Measurements from ENCODE around the gene SEMA5B. TPM values are rescaled to one million over a fixed set of nuclear protein-coding genes. Genes with fewer than 3 reads are reported as not detected.

Gene SEMA5B
- total and polyA plus RNA-seq, 8 donors = 0.61 to 9.0 (median 6.4) TPM

DNA sequence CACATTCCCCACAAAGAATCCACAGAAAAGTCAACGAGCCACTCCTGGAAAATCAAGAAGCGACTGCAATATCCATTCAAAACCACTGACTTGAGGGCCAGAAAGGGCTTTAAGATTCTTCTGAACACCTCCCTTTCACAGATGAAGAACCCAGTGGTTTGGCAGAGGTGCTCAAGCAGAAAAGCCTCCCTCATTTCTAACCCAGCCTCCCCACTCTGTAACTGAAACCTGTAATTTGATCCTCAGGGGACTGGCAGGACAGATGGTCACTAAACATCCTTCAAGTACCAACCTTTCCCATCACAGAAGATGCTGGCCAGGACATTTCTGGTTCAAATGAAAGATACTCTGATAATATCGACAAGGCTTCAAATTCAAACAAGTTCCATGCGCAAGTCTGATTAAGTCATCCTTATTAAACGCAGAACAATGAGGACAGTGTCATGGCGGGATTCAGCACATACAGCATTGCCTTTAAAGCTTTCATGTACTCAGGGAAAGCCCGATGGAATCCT lies 5.5 kb downstream of the SEMA5B start:
- no peak for DNase-seq
- Histone ChIP-seq H3K27me3 (peaks cover 19 to 42% of the 10 kb centered on the region in 2 donors), H3K4me1 (peaks cover 10 to 11% of the 10 kb centered on the region in 2 donors), H3K27ac (no peak overlapping the region), H3K9me3 (no peaks in the 10 kb centered on the region), H3K36me3 (no peaks in the 10 kb centered on the region), H3K4me3 (no peak overlapping the region)
- ATAC-seq = no peak
- TF ChIP-seq CTCF (IDR thresholded peaks at IDR 0.05) = no peak
- intact Hi-C loops (cut with DNase I) = loop anchor here in 1 of 2 donors (10.0 kb wide), 1 partner anchor 77 kb away; no protein-coding TSS in a partner anchor

DNA sequence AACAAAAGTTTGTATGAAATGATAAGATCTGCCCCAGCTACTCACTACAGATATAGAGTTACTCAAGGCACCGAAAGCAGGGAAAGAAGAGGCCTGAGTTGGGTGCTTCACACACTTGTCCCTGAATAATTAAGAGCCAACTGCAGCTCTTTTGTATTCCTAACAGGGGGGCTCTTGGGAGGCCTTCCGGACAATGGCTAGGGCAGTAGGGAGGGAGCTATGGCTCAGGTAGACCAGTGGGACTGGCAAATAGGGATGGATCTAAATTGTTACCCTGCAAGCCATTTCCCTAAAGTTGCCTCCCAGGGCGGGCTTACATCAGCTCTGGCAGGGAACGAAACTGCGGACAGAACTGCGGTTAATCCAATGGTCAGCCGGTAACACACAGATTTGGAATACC lies 6.2 kb downstream of the SEMA5B start:
- intact Hi-C loops (cut with DNase I) = loop anchor here in 1 of 2 donors (10.0 kb wide), 1 partner anchor 77 kb away; no protein-coding TSS in a partner anchor
- no peaks in the 10 kb centered on the region for H3K9me3 ChIP-seq
- ATAC-seq = no peak
- peaks cover 12 to 35% of the 10 kb centered on the region in 2 donors for H3K27me3 ChIP-seq
- DNase-seq = no peak
- H3K27ac ChIP-seq = no peak overlapping the region
- no peaks in the 10 kb centered on the region for H3K36me3 ChIP-seq
- TF ChIP-seq CTCF (IDR thresholded peaks at IDR 0.05) = no peak
- no peak overlapping the region for H3K4me3 ChIP-seq
- H3K4me1 ChIP-seq = peaks cover 4% of the 10 kb centered on the region in 2 donors

DNA sequence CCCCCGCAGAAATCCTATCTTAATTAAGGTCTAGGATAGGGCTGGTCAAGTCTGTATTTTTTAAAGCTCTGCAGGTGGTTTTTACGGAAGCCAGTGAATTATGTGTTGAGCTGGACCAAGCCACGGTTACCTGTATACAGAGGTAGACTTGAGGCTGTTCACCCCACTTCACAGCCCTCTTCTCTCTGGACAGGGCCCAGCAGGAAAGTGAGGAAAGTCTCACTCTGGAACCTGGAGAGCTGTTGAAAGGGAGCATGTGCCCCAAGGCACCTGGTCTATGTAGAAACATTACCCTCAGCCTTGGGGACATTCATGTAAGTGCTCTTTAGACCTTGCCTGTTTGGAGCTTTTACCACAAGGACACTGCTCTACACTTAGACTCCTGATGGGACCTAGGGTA lies 6.9 kb downstream of the SEMA5B start:
- TF ChIP-seq CTCF (IDR thresholded peaks at IDR 0.05) = no peak

DNA sequence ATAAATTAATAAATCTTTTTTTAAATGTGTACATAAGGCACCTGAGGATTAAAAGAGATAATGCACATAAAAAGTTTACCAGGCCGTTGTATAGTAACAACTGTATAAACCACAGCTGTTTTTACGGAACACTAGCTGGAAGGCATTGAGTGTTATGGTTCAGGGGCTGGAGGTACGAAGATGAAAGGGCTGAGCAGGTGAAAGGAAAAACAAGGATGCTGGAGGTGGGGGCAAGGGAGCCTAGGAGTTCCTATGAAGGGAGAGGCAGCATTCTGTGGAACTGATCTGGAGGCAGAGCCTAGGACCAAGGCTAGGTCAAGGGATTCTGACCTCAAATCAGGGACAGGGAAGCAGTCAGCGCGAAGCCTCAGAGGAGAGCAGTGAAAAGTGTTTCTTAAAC lies 8.0 kb downstream of the SEMA5B start:
- Histone ChIP-seq H3K36me3 (no peaks in the 10 kb centered on the region), H3K4me3 (no peak overlapping the region), H3K27ac (no peak overlapping the region), H3K27me3 (peaks cover 0 to 17% of the 10 kb centered on the region in 2 donors), H3K9me3 (no peaks in the 10 kb centered on the region), H3K4me1 (no peaks in the 10 kb centered on the region)
- no peak for TF ChIP-seq CTCF (IDR thresholded peaks at IDR 0.05)
- DNase-seq (no peak), ATAC-seq (no peak)
- intact Hi-C loops (cut with DNase I) = no loop called here

More for the DNA sequence above, 6.9 kb downstream of the SEMA5B start:
- ATAC-seq (peak; percentile 95), DNase-seq (peak in 1 of 4 donors; percentile 52)
- Histone ChIP-seq H3K27ac (no peak overlapping the region), H3K27me3 (peaks cover 6 to 28% of the 10 kb centered on the region in 2 donors), H3K9me3 (no peaks in the 10 kb centered on the region), H3K4me1 (no peaks in the 10 kb centered on the region), H3K36me3 (no peaks in the 10 kb centered on the region), H3K4me3 (no peak overlapping the region)
- intact Hi-C loops (cut with DNase I) = loop anchor here in 1 of 2 donors (10.0 kb wide), 1 partner anchor 76 kb away; no protein-coding TSS in a partner anchor

DNA sequence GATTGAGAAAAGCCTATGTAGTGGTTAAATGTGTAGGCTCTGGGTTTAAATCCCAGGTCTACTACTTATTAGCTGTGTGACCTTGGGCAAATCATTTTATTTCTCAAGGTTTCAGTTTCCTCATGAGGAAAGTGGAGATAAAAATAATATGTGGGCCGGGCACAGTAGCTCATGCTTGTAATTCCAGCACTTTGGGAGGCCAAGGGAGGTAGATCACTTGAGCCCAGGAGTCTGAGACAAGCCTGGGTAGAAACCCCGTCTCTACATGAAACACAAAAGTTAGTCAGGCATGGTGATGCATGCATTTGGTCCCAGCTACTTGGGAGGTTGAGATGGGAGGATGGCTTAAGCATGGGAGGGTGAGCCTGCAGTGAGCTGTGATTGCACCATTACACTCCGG lies 8.4 kb downstream of the SEMA5B start:
- peaks cover 0 to 13% of the 10 kb centered on the region in 2 donors for H3K27me3 ChIP-seq
- no peaks in the 10 kb centered on the region for H3K4me1 ChIP-seq
- no peaks in the 10 kb centered on the region for H3K9me3 ChIP-seq
- no peak for DNase-seq
- H3K4me3 ChIP-seq = no peak overlapping the region
- no peaks in the 10 kb centered on the region for H3K36me3 ChIP-seq
- TF ChIP-seq CTCF (IDR thresholded peaks at IDR 0.05) = no peak
- intact Hi-C loops (cut with DNase I) = no loop called here
- H3K27ac ChIP-seq = no peak overlapping the region
- no peak for ATAC-seq

Measured in left lung (tissue), 10 donors.